ENCODE data around the gene PIP5K1C.

The PIP5K1C gene

GRCh38 chr19:3679138-3679537 is 21.1 kb downstream of the PIP5K1C start:
- H3K27me3 Mint-ChIP-seq = no peaks in the 10 kb centered on the region
- no peaks in the 10 kb centered on the region for H3K36me3 Mint-ChIP-seq
- peaks cover 9% of the 10 kb centered on the region for H3K4me1 Mint-ChIP-seq (ENCODE audit: low read depth)
- H3K9me3 Mint-ChIP-seq (ENCODE audit: low read depth) = no peaks in the 10 kb centered on the region
- H3K4me3 Mint-ChIP-seq = no peak overlapping the region
- no peak overlapping the region for H3K27ac Mint-ChIP-seq

DNA sequence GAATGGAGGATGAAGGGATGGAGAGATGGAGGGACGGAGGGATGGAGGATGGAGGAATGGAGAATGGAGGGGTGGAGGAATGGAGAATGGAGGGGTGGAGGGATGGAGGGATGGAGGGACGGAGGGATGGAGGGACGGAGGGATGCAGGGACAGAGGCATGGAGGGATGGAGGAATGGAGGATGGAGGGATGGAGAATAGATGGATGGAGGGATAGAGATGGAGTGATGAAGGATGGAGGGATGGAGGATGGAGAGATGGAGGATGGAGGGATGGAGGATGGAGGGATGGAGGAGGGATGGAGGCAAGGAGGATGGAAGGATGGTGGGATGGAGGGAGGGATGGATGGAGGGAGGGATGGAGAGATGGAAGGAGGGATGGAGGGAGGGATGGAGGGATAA is 22.1 kb downstream of the PIP5K1C start:
- no peak overlapping the region for H3K4me3 Mint-ChIP-seq
- peaks cover 6% of the 10 kb centered on the region for H3K4me1 Mint-ChIP-seq (ENCODE audit: low read depth)
- no peaks in the 10 kb centered on the region for H3K9me3 Mint-ChIP-seq (ENCODE audit: low read depth)
- no peaks in the 10 kb centered on the region for H3K27me3 Mint-ChIP-seq
- no peak overlapping the region for H3K27ac Mint-ChIP-seq
- H3K36me3 Mint-ChIP-seq = no peaks in the 10 kb centered on the region

DNA sequence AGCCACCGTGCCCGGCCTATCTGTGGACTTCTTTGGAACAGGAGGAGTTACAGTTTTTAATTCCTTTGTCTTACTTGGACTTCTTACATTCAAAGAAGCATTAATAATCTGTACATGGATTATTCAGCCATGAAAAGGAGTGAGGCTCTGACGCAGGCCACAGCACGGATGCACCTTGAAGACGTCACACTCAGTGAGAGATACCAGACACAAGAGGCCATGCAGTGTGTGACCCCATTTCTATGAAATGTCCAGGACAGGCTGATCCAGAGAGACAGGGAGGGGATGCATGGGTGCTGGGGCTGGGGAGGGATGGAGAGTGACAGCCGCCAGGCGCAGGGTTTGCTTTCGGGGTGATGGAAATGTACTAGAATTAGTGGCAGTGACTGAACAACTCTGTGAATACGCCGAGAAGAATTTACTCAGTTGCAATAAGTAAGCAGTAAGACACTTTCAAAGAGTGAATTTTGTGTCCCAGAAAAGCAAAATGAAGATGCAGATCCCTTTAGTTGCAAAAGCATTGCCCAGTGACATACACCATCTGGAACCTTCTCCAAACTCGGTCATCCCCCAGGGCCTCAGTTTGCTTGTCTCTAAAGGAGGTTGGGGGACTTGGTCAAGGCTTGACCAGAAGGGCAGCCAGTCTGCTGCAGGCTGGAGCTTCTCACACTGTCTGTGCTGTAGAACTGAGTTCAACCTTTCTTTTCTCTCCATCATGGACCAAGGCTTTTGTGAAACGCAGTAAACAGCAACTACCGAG is 25.3 kb downstream of the PIP5K1C start:
- H3K4me3 Mint-ChIP-seq = no peak overlapping the region
- no peaks in the 10 kb centered on the region for H3K9me3 Mint-ChIP-seq (ENCODE audit: low read depth)
- no peak overlapping the region for H3K27ac Mint-ChIP-seq
- no peaks in the 10 kb centered on the region for H3K27me3 Mint-ChIP-seq
- H3K36me3 Mint-ChIP-seq = no peaks in the 10 kb centered on the region
- peaks cover 20% of the 10 kb centered on the region for H3K4me1 Mint-ChIP-seq (ENCODE audit: low read depth)

- no peaks in the 10 kb centered on the region for H3K9me3 Mint-ChIP-seq (ENCODE audit: low read depth)
- no peak overlapping the region for H3K27ac Mint-ChIP-seq
- H3K36me3 Mint-ChIP-seq = no peaks in the 10 kb centered on the region
- no peak overlapping the region for H3K4me3 Mint-ChIP-seq
- H3K4me1 Mint-ChIP-seq (ENCODE audit: low read depth) = peaks cover 22% of the 10 kb centered on the region
- no peaks in the 10 kb centered on the region for H3K27me3 Mint-ChIP-seq
Observed at GRCh38 chr19:3673506-3674439, 26.5 kb downstream of the PIP5K1C start.

GRCh38 chr19:3672993-3673392 is 27.3 kb downstream of the PIP5K1C start:
- H3K4me1 Mint-ChIP-seq (ENCODE audit: low read depth) = peaks cover 22% of the 10 kb centered on the region
- no peak overlapping the region for H3K27ac Mint-ChIP-seq
- no peaks in the 10 kb centered on the region for H3K36me3 Mint-ChIP-seq
- peak overlapping the region; percentile 42 for H3K4me3 Mint-ChIP-seq
- no peaks in the 10 kb centered on the region for H3K9me3 Mint-ChIP-seq (ENCODE audit: low read depth)
- no peaks in the 10 kb centered on the region for H3K27me3 Mint-ChIP-seq

DNA sequence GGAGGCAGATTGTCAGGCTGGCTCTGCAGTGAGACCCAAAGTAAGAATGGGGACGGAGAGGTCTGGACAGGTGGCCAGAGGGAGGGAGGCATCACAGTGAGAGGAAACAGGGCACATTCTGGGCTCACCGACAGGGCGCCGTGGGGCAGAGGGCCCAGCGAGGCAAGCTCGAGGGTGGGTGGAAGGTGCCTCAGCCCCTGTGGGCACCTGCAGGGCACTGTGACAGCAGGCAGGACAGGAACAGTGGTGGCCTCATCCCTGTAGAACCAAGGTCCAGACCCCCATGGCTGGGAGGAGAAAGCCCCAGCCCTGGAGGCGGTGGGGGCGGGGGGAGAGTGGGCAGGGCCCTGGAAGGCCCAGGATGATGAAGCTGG is 27.7 kb downstream of the PIP5K1C start:
- Mint-ChIP-seq H3K27me3 (no peaks in the 10 kb centered on the region), H3K4me3 (no peak overlapping the region), H3K4me1 (ENCODE audit: low read depth) (peaks cover 22% of the 10 kb centered on the region), H3K9me3 (ENCODE audit: low read depth) (no peaks in the 10 kb centered on the region), H3K27ac (no peak overlapping the region), H3K36me3 (no peaks in the 10 kb centered on the region)

DNA sequence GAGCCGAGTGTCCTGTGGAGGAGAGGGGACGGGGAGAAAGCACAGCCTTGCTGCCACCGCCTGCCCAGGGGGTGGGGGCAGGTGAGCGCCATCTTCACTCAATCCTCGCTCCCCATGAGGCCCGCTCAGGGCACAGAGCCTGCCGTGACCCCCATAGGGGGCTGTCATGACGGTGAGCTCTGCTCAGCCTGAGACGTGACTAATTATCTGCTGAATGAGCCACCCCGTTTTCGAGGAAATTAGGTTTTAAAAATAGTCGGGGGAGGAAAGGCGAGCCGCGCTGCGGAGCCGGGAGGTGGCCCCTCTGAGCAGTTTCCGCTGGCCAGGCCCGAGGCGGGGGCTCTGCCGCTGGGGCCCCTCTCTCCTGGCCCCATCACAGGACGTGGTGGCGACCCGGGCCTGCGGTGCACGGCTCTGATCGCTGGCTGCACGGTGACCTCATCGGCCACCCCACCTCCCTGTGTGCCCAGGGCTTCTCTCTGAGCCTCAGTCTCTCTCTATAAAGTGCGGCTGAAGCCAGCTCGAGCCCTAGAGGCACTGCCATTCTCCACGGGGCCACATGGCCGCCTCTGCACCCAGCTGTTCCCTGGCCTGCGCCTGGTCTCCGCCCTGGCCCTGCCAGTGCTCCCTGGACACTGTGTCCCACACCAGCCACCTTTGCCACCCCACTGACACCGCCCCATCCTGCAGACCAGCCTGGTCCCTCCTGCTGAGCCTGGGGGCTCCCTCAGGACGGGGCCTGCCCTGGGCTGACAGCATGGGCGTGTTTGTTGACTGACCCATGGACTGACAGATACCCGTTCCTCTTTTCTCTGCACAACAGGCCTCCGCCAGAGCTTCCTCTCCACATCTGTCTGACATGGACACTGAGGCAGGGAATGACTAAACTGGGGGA is 28.3 kb downstream of the PIP5K1C start:
- H3K4me3 Mint-ChIP-seq = peak overlapping the region; percentile 59
- H3K9me3 Mint-ChIP-seq (ENCODE audit: low read depth) = no peaks in the 10 kb centered on the region
- H3K4me1 Mint-ChIP-seq (ENCODE audit: low read depth) = peaks cover 18% of the 10 kb centered on the region
- H3K36me3 Mint-ChIP-seq = no peaks in the 10 kb centered on the region
- peak overlapping the region; percentile 22 for H3K27ac Mint-ChIP-seq
- no peaks in the 10 kb centered on the region for H3K27me3 Mint-ChIP-seq

DNA sequence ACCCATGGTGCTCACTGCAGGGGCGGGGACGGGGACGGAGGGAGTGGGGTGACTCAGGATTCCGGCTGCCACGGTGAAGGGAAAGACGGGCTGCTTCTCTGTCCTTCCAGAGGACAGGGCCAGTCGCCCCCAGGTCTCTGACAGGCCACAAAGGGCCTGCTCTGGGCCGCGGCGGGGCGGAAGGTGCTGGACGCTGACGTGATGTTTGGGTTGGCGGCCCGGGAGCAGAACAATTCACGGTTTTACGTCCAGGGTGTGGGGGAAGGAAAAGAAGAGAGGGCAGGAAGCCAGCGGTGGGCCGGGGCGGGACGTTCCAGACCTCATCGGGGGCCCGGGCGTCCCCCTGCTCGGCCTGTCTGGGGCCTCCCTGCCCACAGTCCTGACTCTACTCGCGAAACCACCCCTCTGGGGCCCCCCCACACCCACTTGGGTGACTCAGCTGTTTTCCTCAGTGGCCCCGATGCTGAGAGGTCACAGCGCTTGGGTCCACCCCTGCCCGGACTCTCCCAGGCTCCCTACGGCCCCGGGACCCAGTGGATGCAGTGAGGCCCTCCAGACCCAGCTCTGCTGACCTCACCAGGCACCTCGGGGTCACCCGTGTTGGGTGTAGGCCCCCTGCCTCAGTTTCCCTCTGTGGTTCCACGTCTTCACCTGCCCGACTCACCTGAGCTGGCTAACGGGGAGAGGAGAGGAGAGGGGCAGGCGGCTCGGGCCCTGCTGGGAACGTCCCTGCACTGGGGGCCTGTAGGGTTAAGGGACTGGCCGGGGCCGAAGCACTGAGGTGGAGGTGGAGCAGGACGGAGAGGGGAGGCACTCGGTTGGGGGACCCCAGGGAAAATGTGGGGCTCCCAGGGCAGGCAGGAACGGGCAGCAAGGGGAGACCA is 29.2 kb downstream of the PIP5K1C start:
- Mint-ChIP-seq H3K4me3 (peak overlapping the region; percentile 62), H3K4me1 (ENCODE audit: low read depth) (peaks cover 22% of the 10 kb centered on the region), H3K27ac (peak overlapping the region; percentile 66), H3K27me3 (no peaks in the 10 kb centered on the region), H3K9me3 (ENCODE audit: low read depth) (no peaks in the 10 kb centered on the region), H3K36me3 (no peaks in the 10 kb centered on the region)

- Mint-ChIP-seq H3K4me3 (no peak overlapping the region), H3K9me3 (ENCODE audit: low read depth) (no peaks in the 10 kb centered on the region), H3K36me3 (no peaks in the 10 kb centered on the region), H3K27ac (no peak overlapping the region), H3K27me3 (no peaks in the 10 kb centered on the region), H3K4me1 (ENCODE audit: low read depth) (peaks cover 22% of the 10 kb centered on the region)
Observed at GRCh38 chr19:3669947-3670795, 30.1 kb downstream of the PIP5K1C start.

GRCh38 chr19:3669082-3669946 is 31.0 kb downstream of the PIP5K1C start:
- no peaks in the 10 kb centered on the region for H3K9me3 Mint-ChIP-seq (ENCODE audit: low read depth)
- no peaks in the 10 kb centered on the region for H3K36me3 Mint-ChIP-seq
- peaks cover 19% of the 10 kb centered on the region for H3K4me1 Mint-ChIP-seq (ENCODE audit: low read depth)
- H3K27ac Mint-ChIP-seq = no peak overlapping the region
- no peak overlapping the region for H3K4me3 Mint-ChIP-seq
- no peaks in the 10 kb centered on the region for H3K27me3 Mint-ChIP-seq

- H3K4me3 Mint-ChIP-seq = peak overlapping the region; percentile 13
- H3K27me3 Mint-ChIP-seq = no peaks in the 10 kb centered on the region
- no peaks in the 10 kb centered on the region for H3K9me3 Mint-ChIP-seq (ENCODE audit: low read depth)
- H3K36me3 Mint-ChIP-seq = no peaks in the 10 kb centered on the region
- H3K27ac Mint-ChIP-seq = no peak overlapping the region
- H3K4me1 Mint-ChIP-seq (ENCODE audit: low read depth) = peaks cover 19% of the 10 kb centered on the region
Observed at GRCh38 chr19:3668331-3669081, 31.8 kb downstream of the PIP5K1C start.

DNA sequence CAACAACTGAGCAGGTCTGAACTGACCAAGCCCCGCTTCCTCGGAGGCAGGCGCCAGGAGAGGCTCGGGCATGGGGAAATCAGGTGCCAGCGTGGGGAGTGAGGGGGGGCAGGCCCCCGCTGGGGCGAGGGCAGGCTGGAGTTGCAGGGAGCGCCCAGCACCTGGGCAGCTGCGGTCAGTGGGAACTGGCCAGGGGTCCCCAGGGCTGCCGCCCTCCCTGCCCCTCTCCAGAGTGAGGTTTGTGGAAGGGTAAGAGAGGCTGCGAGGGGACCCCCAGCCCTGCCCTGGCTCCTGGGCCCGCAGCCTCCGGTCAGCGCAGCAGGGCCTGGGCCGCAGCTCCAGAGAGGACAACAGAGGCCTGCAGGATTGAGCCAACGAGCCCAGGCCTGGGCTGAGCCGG is 32.5 kb downstream of the PIP5K1C start:
- Mint-ChIP-seq H3K4me1 (ENCODE audit: low read depth) (peaks cover 19% of the 10 kb centered on the region), H3K27me3 (no peaks in the 10 kb centered on the region), H3K4me3 (no peak overlapping the region), H3K36me3 (no peaks in the 10 kb centered on the region), H3K9me3 (ENCODE audit: low read depth) (no peaks in the 10 kb centered on the region), H3K27ac (no peak overlapping the region)
